GM23248 (cell line): ENCODE results near the gene C16orf78.

Source experiments
- EZH2 ChIP-seq: fragments of 200-600 bp; sonication (generic); IDR thresholded peaks from 2 replicates; pipeline ENCODE4 v1.6.1; 2018; ENCODE audit warnings: antibody characterized with exemption, mild to moderate bottlenecking; ENCODE audit not compliant: insufficient read depth, poor library complexity, severe bottlenecking
- EZH2phosphoT487 ChIP-seq: fragments of 200-600 bp; sonication (generic); IDR thresholded peaks from 2 replicates; pipeline ENCODE4 v1.6.1; 2018; ENCODE audit warnings: antibody characterized with exemption, moderate library complexity, mild to moderate bottlenecking, low read depth; ENCODE audit not compliant: insufficient read depth

DNA sequence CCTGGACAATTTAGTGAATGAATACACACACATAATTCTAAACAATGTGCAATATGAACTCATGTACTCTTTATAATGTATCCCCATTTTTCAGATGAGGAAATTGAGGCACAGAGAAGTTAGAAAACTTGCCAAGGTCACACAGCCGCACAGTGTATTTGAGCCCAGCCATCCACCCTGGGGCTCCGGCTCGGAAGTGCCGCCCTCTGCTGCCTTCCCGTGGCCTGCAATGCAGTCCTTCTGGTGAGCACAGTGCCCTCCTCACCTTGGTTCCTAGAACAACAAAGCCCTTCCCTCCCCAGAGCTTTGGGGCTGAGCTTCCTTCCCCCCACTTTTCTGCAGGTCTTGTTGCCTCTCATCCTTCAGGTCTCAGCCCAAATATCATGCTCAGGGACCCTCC lies 63.7 kb downstream of the C16orf78 start:
- no peak for TF ChIP-seq EZH2
- no peak for TF ChIP-seq EZH2phosphoT487
